ENCODE measurements around the gene TMCC3. TPM values are rescaled to one million over a fixed set of nuclear protein-coding genes. Genes with fewer than 3 reads are reported as not detected.

Gene TMCC3
- total RNA-seq, 1 experiment from 2014 or later = 19.9 TPM

DNA sequence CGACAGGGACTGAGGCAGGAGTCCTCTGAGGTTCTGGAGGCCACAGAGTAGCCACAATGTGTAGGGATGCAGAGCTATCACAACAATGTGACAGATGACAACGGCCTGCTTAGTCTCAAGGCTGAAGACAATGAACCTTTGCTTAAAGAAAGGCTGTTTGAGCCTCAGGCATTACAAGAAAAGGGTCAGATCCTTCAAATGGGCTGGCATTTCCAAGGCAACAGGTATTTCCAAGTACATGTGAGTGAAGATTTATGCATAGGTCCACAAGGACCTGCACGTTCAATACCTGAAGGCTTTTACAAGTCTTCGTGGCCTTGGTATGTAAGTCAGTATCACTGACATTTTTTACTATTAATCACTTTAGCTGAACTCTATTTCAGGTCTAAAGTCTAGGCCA lies 62.0 kb downstream of the TMCC3 start:
- CTCF ChIA-PET = no interaction called here
- Histone ChIP-seq H3K9me2 (ENCODE audit: insufficient read depth) (no peaks in the 10 kb centered on the region), H3K4me2 (no peak overlapping the region), H2AFZ (no peak overlapping the region), H4K20me1 (ENCODE audit: insufficient read depth) (no peaks in the 10 kb centered on the region), H3K27me3 (ENCODE audit: insufficient read depth, low read depth) (no peaks in the 10 kb centered on the region), H3K36me3 (ENCODE audit: low read depth) (no peaks in the 10 kb centered on the region), H3K9me3 (ENCODE audit: insufficient read depth, low read depth) (no peaks in the 10 kb centered on the region), H3K27ac (no peak overlapping the region), H3F3A (ENCODE audit: insufficient read depth, low read depth) (peaks cover 22% of the 10 kb centered on the region), H3K4me1 (replicated peaks; ENCODE audit: insufficient read depth) (peaks cover 35% of the 10 kb centered on the region), H3K79me2 (ENCODE audit: low read depth) (peaks cover 28% of the 10 kb centered on the region; the same call in 1 of the 2 replicates), H3K4me3 (no peak overlapping the region)
- BruUV-seq (replicated peaks) = no TSS peak
- TF ChIP-seq, protein P1, sequence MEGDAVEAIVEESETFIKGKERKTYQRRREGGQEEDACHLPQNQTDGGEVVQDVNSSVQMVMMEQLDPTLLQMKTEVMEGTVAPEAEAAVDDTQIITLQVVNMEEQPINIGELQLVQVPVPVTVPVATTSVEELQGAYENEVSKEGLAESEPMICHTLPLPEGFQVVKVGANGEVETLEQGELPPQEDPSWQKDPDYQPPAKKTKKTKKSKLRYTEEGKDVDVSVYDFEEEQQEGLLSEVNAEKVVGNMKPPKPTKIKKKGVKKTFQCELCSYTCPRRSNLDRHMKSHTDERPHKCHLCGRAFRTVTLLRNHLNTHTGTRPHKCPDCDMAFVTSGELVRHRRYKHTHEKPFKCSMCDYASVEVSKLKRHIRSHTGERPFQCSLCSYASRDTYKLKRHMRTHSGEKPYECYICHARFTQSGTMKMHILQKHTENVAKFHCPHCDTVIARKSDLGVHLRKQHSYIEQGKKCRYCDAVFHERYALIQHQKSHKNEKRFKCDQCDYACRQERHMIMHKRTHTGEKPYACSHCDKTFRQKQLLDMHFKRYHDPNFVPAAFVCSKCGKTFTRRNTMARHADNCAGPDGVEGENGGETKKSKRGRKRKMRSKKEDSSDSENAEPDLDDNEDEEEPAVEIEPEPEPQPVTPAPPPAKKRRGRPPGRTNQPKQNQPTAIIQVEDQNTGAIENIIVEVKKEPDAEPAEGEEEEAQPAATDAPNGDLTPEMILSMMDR (conservative IDR thresholded peaks at IDR 0.05) = no peak
- no peak for TF ChIP-seq EZH2 (IDR thresholded peaks at IDR 0.05; ENCODE audit: low read depth)
- intact Hi-C loops (cut with micrococcal nuclease; ENCODE audit: unreplicated experiment) = no loop called here
- POLR2A ChIA-PET (ENCODE audit: unreplicated experiment) = interaction anchor here (0.5 kb wide), 1 partner anchor 17 kb away, joined by 14 read pairs; no protein-coding TSS in a partner anchor
- no peak for DNase-seq

DNA sequence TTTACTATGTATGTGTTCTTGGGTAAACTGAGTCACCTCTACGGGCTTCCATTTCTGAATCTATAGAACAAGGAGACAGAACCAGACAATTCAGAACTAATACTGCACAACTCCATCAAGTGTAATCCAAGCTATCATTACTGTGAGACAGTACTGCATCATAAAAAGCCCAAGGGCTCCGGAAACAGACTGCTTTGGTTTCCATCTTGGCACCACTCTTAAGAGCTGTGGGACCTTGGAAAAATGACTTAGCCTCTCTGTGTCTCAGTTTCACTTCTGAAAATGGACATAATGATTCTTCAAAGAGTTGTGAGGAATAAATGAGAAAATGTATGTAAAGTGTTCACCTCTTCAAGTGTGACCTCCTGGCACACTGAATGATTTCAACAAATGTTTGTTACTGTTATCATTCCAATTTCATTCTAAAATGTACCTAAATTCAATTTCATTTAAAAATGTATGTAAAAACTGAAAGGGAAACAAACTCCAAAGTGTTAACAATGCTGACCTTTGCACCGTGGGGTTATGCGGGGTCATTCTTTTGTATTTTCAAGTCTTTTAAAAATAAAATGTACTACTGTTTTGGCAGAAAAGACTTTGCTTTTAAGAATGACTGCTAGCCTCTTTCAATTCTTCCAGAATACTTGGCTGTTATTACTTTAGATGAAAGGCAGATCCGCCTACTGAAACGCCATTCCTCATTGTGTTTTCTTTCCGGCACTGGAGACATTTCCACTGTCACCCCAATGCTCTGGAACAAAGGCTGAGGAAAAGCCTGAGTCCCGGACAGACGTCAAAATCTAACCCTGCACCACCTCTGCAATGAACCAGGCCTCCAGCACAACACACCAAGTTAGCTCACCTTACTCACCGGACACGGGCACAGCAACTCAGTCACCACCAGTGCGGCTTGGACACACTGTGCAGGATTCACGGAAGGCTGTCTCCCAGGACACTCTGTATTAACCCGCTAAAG lies 62.8 kb downstream of the TMCC3 start:
- Histone ChIP-seq H3K4me1 (replicated peaks; ENCODE audit: insufficient read depth) (peaks cover 35% of the 10 kb centered on the region), H3K27ac (no peak overlapping the region), H2AFZ (no peak overlapping the region), H4K20me1 (ENCODE audit: insufficient read depth) (no peaks in the 10 kb centered on the region), H3K79me2 (ENCODE audit: low read depth) (peaks cover 28% of the 10 kb centered on the region; the same call in 1 of the 2 replicates), H3K9me2 (ENCODE audit: insufficient read depth) (no peaks in the 10 kb centered on the region), H3K36me3 (ENCODE audit: low read depth) (no peaks in the 10 kb centered on the region), H3K4me3 (no peak overlapping the region), H3K9me3 (ENCODE audit: insufficient read depth, low read depth) (no peaks in the 10 kb centered on the region), H3K27me3 (ENCODE audit: insufficient read depth, low read depth) (no peaks in the 10 kb centered on the region), H3F3A (ENCODE audit: insufficient read depth, low read depth) (peaks cover 22% of the 10 kb centered on the region), H3K4me2 (no peak overlapping the region)
- BruUV-seq (replicated peaks) = no TSS peak
- ChIA-PET CTCF (no interaction called here), POLR2A (ENCODE audit: unreplicated experiment) (interaction anchor here (0.6 kb wide), 1 partner anchor 25 kb away, joined by 14 read pairs; no protein-coding TSS in a partner anchor)
- intact Hi-C loops (cut with micrococcal nuclease; ENCODE audit: unreplicated experiment) = no loop called here
- no peak for DNase-seq
- no peak for TF ChIP-seq EZH2 (IDR thresholded peaks at IDR 0.05; ENCODE audit: low read depth)
- TF ChIP-seq, protein P1 (conservative IDR thresholded peaks at IDR 0.05) = no peak

DNA sequence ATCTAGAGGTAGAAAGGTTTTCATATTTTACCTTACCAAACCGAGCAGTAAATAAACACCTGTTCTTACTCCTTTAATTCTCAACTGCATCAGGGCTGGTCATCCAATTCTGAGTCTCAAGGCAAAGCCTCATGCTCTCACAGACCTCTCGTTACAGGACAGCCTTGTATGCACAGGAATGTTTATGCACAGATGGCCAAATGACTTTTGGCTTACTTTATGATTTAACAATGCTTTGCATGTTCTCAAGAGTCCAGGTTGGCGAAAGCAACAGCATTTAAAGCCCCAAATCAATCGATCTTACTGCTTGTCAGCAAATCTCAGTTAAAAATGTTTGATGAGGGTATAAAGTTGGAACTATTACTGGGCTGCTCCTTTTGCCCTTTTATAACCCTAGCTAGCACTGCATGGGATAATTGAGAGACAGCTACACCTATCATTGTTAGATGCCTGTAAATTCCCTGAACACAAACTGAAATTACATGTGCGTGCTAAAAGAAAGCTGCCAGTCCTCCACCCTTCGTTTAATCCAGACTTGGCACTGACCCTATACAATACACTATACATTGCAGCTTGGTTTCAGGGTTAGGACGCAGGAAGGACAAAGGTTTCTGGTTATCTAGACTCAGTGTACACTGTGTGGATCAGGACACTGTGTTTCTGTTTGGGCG lies 63.6 kb downstream of the TMCC3 start:
- Histone ChIP-seq H3K4me3 (no peak overlapping the region), H3F3A (ENCODE audit: insufficient read depth, low read depth) (peaks cover 22% of the 10 kb centered on the region), H3K79me2 (ENCODE audit: low read depth) (peaks cover 23% of the 10 kb centered on the region; the same call in 1 of the 2 replicates), H3K4me2 (0 out of 2 replicates have a peak overlapping the region, but pooled peaks have one; percentile 11), H2AFZ (no peak overlapping the region), H3K9me3 (ENCODE audit: insufficient read depth, low read depth) (no peaks in the 10 kb centered on the region), H4K20me1 (ENCODE audit: insufficient read depth) (no peaks in the 10 kb centered on the region), H3K27ac (peak overlapping the region; percentile 10; the same call in 1 of the 2 replicates), H3K9me2 (ENCODE audit: insufficient read depth) (no peaks in the 10 kb centered on the region), H3K4me1 (replicated peaks; ENCODE audit: insufficient read depth) (peaks cover 35% of the 10 kb centered on the region), H3K36me3 (ENCODE audit: low read depth) (no peaks in the 10 kb centered on the region), H3K27me3 (ENCODE audit: insufficient read depth, low read depth) (no peaks in the 10 kb centered on the region)
- CTCF ChIA-PET = no interaction called here
- peak in 1 of 2 experiments; percentile 52 for DNase-seq
- no TSS peak for BruUV-seq (replicated peaks)
- TF ChIP-seq, protein P1 (conservative IDR thresholded peaks at IDR 0.05) = no peak
- no peak for TF ChIP-seq EZH2 (IDR thresholded peaks at IDR 0.05; ENCODE audit: low read depth)
- POLR2A ChIA-PET (ENCODE audit: unreplicated experiment) = interaction anchor here (0.6 kb wide), 2 partner anchors 24 to 290 kb away, joined by 14 to 19 read pairs; no protein-coding TSS in a partner anchor
- intact Hi-C loops (cut with micrococcal nuclease; ENCODE audit: unreplicated experiment) = no loop called here
